ENCODE results near the gene AHDC1.
"Not testable (repeated sequence)": the region's sequence is repeated elsewhere in the genome, so short reads cannot be mapped to it uniquely, and the experiment has no call there.

AHDC1 gene

GRCh38 chr1:27507960-27508665 lies 95.8 kb downstream of the AHDC1 start:
- Mint-ChIP-seq H3K9me3 (no peaks in the 10 kb centered on the region), H3K36me3 (no peaks in the 10 kb centered on the region), H3K27me3 (no peaks in the 10 kb centered on the region), H3K27ac (peak overlapping the region; percentile 4), H3K4me3 (no peak overlapping the region), H3K4me1 (peaks cover 4 to 6% of the 10 kb centered on the region in 2 donors)
- DNase-seq (no peak), ATAC-seq (replicated peaks) (no peak)

- no peak for DNase-seq
- H3K27ac Mint-ChIP-seq, result no peak overlapping the region
- no peaks in the 10 kb centered on the region for H3K9me3 Mint-ChIP-seq
- H3K36me3 Mint-ChIP-seq, result no peaks in the 10 kb centered on the region
- no peaks in the 10 kb centered on the region for H3K27me3 Mint-ChIP-seq
- no peak for ATAC-seq (replicated peaks)
- H3K4me1 Mint-ChIP-seq, result peaks cover 4 to 6% of the 10 kb centered on the region in 2 donors
- H3K4me3 Mint-ChIP-seq, result no peak overlapping the region
Measured at GRCh38 chr1:27506703-27507102, 97.2 kb downstream of the AHDC1 start.

- no peaks in the 10 kb centered on the region for H3K9me3 Mint-ChIP-seq
- H3K27me3 Mint-ChIP-seq, result no peaks in the 10 kb centered on the region
- H3K27ac Mint-ChIP-seq, result peak overlapping the region; percentile 25
Measured at GRCh38 chr1:27505420-27505680, 98.6 kb downstream of the AHDC1 start.

GRCh38 chr1:27504588-27505419 lies 99.1 kb downstream of the AHDC1 start:
- H3K27ac Mint-ChIP-seq, result no peak overlapping the region
- H3K9me3 Mint-ChIP-seq, result no peaks in the 10 kb centered on the region
- H3K36me3 Mint-ChIP-seq, result no peaks in the 10 kb centered on the region
- ATAC-seq (replicated peaks) (no peak), DNase-seq (no peak)
- peaks cover 4 to 6% of the 10 kb centered on the region in 2 donors for H3K4me1 Mint-ChIP-seq
- no peaks in the 10 kb centered on the region for H3K27me3 Mint-ChIP-seq
- no peak overlapping the region for H3K4me3 Mint-ChIP-seq

More at GRCh38 chr1:27505420-27505680, 98.6 kb downstream of the AHDC1 start:
- no peak for ATAC-seq (replicated peaks)
- no peak for DNase-seq
- H3K36me3 Mint-ChIP-seq, result no peaks in the 10 kb centered on the region
- H3K4me3 Mint-ChIP-seq, result no peak overlapping the region
- H3K4me1 Mint-ChIP-seq, result peaks cover 4 to 6% of the 10 kb centered on the region in 2 donors

GRCh38 chr1:27503844-27504587 lies 99.9 kb downstream of the AHDC1 start:
- H3K4me1 Mint-ChIP-seq, result peaks cover under 1 to 1% of the 10 kb centered on the region in 2 donors
- no peak overlapping the region for H3K4me3 Mint-ChIP-seq
- no peaks in the 10 kb centered on the region for H3K9me3 Mint-ChIP-seq
- no peaks in the 10 kb centered on the region for H3K36me3 Mint-ChIP-seq
- DNase-seq, result no peak
- no peak for ATAC-seq (replicated peaks)
- H3K27ac Mint-ChIP-seq, result no peak overlapping the region
- H3K27me3 Mint-ChIP-seq, result no peaks in the 10 kb centered on the region

- H3K4me3 Mint-ChIP-seq, result no peak overlapping the region
- H3K4me1 Mint-ChIP-seq, result no peaks in the 10 kb centered on the region
- H3K27me3 Mint-ChIP-seq, result no peaks in the 10 kb centered on the region
- H3K36me3 Mint-ChIP-seq, result no peaks in the 10 kb centered on the region
- DNase-seq, result no peak
- ATAC-seq (replicated peaks), result no peak
- no peak overlapping the region for H3K27ac Mint-ChIP-seq
- no peaks in the 10 kb centered on the region for H3K9me3 Mint-ChIP-seq
Measured at GRCh38 chr1:27503033-27503432, 100.9 kb downstream of the AHDC1 start.

- not testable (repeated sequence) for H3K27ac Mint-ChIP-seq; H3K9me3 Mint-ChIP-seq; ATAC-seq (replicated peaks); H3K36me3 Mint-ChIP-seq; DNase-seq; H3K4me1 Mint-ChIP-seq; H3K27me3 Mint-ChIP-seq; H3K4me3 Mint-ChIP-seq
Measured at GRCh38 chr1:27501159-27501558, 102.8 kb downstream of the AHDC1 start.

- no peaks in the 10 kb centered on the region for H3K9me3 Mint-ChIP-seq
- DNase-seq (no peak), ATAC-seq (replicated peaks) (no peak)
- peaks cover 6 to 7% of the 10 kb centered on the region in 2 donors for H3K4me1 Mint-ChIP-seq
- no peak overlapping the region for H3K4me3 Mint-ChIP-seq
- peak overlapping the region; percentile 32 for H3K27ac Mint-ChIP-seq
- H3K36me3 Mint-ChIP-seq, result no peaks in the 10 kb centered on the region
- no peaks in the 10 kb centered on the region for H3K27me3 Mint-ChIP-seq
Measured at GRCh38 chr1:27499142-27499541, 104.8 kb downstream of the AHDC1 start.

- H3K9me3 Mint-ChIP-seq, result no peaks in the 10 kb centered on the region
- no peak overlapping the region for H3K4me3 Mint-ChIP-seq
- no peaks in the 10 kb centered on the region for H3K27me3 Mint-ChIP-seq
- ATAC-seq (replicated peaks) (no peak), DNase-seq (no peak)
- peaks cover 0 to 2% of the 10 kb centered on the region in 2 donors for H3K36me3 Mint-ChIP-seq
- H3K27ac Mint-ChIP-seq, result no peak overlapping the region
- H3K4me1 Mint-ChIP-seq, result peaks cover 24% of the 10 kb centered on the region in 2 donors
Measured at GRCh38 chr1:27496604-27497155, 107.3 kb downstream of the AHDC1 start.

GRCh38 chr1:27492796-27493195 lies 111.1 kb downstream of the AHDC1 start:
- DNase-seq, result no peak
- Mint-ChIP-seq H3K4me1 (peaks cover 41 to 51% of the 10 kb centered on the region in 2 donors), H3K27ac (peak overlapping the region; percentile 100), H3K4me3 (no peak overlapping the region), H3K36me3 (peaks cover 4 to 5% of the 10 kb centered on the region in 2 donors), H3K9me3 (peaks cover 0 to 2% of the 10 kb centered on the region in 2 donors), H3K27me3 (no peaks in the 10 kb centered on the region)
- peak in 1 of 2 donors; percentile 9 for ATAC-seq (replicated peaks)

- peak; percentile 33 for DNase-seq
Measured at GRCh38 chr1:27491748-27492700, 111.9 kb downstream of the AHDC1 start.

GRCh38 chr1:27489973-27490741 lies 113.8 kb downstream of the AHDC1 start, which contains the start of gene WASF2:
WASF2 (minus strand) TSS chr1:27490167; CDS start chr1:27428890, 61,277 bp downstream.
- peak; percentile 80 to 88 for ATAC-seq (replicated peaks)
- peaks cover 0 to 2% of the 10 kb centered on the region in 2 donors for H3K9me3 Mint-ChIP-seq
- peak within 1 kb of the TSS; percentile 84 to 89 for H3K4me3 Mint-ChIP-seq
- H3K4me1 Mint-ChIP-seq, result peaks cover 35 to 49% of the 10 kb centered on the region in 2 donors
- H3K27me3 Mint-ChIP-seq, result no peaks in the 10 kb centered on the region
- H3K36me3 Mint-ChIP-seq, result peaks cover 4 to 6% of the 10 kb centered on the region in 2 donors
- DNase-seq, result peak; percentile 96
- H3K27ac Mint-ChIP-seq, result peak within 1 kb of the TSS; percentile 100

More at GRCh38 chr1:27491748-27492700, 111.9 kb downstream of the AHDC1 start:
- H3K4me1 Mint-ChIP-seq, result peaks cover 41 to 54% of the 10 kb centered on the region in 2 donors
- peak; percentile 45 to 53 for ATAC-seq (replicated peaks)
- peak overlapping the region; percentile 100 for H3K27ac Mint-ChIP-seq
- H3K4me3 Mint-ChIP-seq, result peak overlapping the region; percentile 60 to 71
- peaks cover 4 to 5% of the 10 kb centered on the region in 2 donors for H3K36me3 Mint-ChIP-seq
- H3K9me3 Mint-ChIP-seq, result peaks cover 0 to 2% of the 10 kb centered on the region in 2 donors
- H3K27me3 Mint-ChIP-seq, result no peaks in the 10 kb centered on the region
